Measurements from ENCODE around the gene MYF6.

The MYF6 gene

DNA sequence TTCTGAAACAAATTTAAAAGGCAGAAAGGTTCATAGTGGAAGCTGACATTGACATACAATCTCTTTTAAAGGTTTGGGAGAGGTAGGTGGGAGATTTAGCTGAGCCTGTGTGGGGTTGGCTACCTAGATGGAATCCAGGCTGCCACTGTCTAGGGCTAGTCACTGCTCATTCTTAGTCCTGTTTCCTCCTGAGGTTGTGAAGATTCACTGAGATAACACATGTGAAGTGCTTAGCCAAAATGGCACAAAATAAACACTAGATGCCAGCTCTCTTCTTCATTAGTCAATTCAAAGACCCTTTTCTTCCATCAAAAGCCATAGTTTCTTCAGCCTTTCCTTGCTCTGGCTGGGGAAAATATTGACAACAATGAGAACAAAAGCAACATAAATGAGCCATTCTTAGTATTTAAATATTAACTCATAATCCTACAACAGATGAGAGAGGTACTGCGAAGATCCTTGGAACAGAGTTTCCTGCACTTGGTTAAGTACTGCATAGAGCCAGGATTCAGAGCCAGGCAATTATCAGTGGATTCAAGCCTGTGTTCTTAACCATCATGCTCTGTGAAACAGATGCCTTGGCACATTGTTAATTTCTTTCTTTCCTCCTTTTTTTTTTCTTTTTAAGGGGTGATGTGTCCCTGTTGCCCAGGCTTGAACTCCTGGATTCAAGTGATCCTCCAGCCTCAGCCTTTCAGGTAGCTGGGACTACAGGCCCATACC lies 3.5 kb downstream of the MYF6 start:
- TF ChIP-seq, protein P1, sequence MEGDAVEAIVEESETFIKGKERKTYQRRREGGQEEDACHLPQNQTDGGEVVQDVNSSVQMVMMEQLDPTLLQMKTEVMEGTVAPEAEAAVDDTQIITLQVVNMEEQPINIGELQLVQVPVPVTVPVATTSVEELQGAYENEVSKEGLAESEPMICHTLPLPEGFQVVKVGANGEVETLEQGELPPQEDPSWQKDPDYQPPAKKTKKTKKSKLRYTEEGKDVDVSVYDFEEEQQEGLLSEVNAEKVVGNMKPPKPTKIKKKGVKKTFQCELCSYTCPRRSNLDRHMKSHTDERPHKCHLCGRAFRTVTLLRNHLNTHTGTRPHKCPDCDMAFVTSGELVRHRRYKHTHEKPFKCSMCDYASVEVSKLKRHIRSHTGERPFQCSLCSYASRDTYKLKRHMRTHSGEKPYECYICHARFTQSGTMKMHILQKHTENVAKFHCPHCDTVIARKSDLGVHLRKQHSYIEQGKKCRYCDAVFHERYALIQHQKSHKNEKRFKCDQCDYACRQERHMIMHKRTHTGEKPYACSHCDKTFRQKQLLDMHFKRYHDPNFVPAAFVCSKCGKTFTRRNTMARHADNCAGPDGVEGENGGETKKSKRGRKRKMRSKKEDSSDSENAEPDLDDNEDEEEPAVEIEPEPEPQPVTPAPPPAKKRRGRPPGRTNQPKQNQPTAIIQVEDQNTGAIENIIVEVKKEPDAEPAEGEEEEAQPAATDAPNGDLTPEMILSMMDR (IDR thresholded peaks at IDR 0.05; ENCODE audit: control insufficient read depth, insufficient read depth, low read depth, low read length, missing control alignments) = no peak
- DNase-seq (ENCODE audit: low read depth) = no peak
- no peak overlapping the region for H3K4me3 ChIP-seq (ENCODE audit: control insufficient read depth, low read depth, low read length)

DNA sequence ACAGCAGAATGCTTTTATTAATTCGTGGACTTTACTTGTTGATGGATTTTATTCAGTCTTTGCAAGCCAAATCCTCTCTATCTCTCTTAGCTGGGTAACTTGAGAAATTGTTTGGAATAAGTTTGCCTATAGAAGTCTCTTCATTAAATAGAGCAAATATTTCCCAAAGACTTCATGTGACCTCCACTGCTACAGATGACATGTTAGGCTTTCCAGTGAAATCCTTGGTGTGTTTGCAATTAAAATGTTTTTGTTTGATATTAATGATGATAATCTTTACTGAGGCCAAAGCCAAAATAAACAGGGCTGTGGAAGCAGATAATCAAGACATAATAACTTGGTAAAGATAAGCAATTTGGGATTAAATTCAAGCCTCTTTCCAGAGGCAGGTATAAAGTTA lies 4.4 kb downstream of the MYF6 start:
- H3K4me3 ChIP-seq (ENCODE audit: control insufficient read depth, low read depth, low read length) = no peak overlapping the region
- DNase-seq (ENCODE audit: low read depth) = no peak
- TF ChIP-seq, protein P1 (IDR thresholded peaks at IDR 0.05; ENCODE audit: control insufficient read depth, insufficient read depth, low read depth, low read length, missing control alignments) = no peak

DNA sequence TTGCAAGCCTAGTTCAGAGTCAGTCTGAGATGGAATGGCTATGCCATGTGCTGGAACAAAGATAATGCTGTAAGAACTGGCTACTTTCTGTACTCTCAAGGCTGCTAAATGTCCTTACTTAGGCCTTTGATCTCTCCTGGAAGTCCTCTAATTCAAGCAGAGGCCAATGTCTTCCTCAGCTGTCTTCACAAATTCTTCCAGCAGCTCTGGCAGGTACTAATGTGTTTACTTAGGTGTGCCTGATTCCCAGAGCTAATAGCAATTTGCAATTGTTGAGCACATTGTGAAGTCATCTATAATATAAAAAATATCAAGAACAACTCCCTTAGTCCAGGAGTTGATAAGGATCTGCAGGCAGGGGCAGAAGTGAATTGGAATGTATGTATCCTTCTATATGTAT lies 5.4 kb downstream of the MYF6 start:
- DNase-seq (ENCODE audit: low read depth) = no peak
- no peak overlapping the region for H3K4me3 ChIP-seq (ENCODE audit: control insufficient read depth, low read depth, low read length)
- TF ChIP-seq, protein P1 (IDR thresholded peaks at IDR 0.05; ENCODE audit: control insufficient read depth, insufficient read depth, low read depth, low read length, missing control alignments) = no peak

DNA sequence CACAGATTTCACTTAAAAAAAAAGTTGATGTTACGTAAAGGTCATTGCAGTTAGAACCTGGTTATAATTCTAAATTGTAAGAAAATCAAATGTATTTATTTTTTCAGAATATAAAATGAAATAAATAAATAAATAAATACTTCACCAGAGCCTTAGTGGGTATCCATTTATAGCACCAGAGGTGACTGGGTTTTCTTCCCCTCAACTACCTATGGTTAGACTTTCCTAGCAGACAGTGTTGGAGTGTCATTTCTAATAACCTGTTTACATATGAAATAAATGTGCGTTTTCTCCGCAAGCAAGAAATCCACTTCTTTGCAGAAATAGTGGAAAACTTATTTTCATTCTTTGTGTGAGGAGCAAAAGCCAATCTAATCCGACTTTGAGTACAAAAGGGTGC lies 6.0 kb downstream of the MYF6 start:
- TF ChIP-seq, protein P1 (IDR thresholded peaks at IDR 0.05; ENCODE audit: control insufficient read depth, insufficient read depth, low read depth, low read length, missing control alignments) = no peak
- DNase-seq (ENCODE audit: low read depth) = no peak
- no peak overlapping the region for H3K4me3 ChIP-seq (ENCODE audit: control insufficient read depth, low read depth, low read length)

DNA sequence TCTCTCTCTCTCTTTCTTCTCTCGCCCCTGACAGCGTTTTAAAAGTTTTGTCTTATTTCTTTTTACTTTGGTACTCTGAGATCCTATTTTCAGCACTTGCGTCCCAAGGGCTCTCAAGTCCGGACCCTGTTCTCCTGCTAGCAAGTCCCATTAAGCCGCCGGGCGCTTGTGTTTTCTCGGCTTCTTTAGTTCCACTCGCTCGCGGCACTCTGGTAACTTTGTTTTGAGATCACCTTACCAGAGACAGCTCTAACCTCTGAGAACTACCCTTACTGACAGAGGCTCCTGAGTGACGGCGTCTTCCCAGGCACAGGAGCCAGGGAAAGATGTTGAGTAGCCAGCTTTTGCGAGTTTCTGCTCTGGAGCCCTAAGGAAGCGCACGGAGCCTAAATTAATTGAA lies 6.6 kb downstream of the MYF6 start:
- TF ChIP-seq, protein P1 (IDR thresholded peaks at IDR 0.05; ENCODE audit: control insufficient read depth, insufficient read depth, low read depth, low read length, missing control alignments) = no peak
- peak overlapping the region; percentile 10 for H3K4me3 ChIP-seq (ENCODE audit: control insufficient read depth, low read depth, low read length)
- DNase-seq (ENCODE audit: low read depth) = no peak

DNA sequence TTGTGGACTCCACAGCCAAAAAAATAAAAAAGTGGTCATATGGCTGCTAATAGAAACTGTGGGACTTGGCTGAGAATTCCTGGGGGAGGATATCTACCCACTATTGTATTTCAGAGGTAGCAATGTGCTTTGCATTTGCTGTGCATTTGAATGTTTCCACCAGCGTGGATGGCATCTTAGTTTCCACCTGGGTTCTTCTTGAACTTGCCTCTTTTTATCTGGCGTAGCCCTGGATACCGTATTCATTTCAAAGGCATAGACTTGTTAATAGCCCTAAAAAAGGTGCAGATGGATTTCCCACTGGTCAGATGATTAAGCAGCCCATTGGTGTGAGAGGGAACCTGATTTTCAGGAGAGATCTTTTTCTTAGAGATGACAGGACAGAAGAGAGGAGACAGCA lies 7.4 kb downstream of the MYF6 start:
- no peak for DNase-seq (ENCODE audit: low read depth)
- TF ChIP-seq, protein P1 (IDR thresholded peaks at IDR 0.05; ENCODE audit: control insufficient read depth, insufficient read depth, low read depth, low read length, missing control alignments) = no peak
- H3K4me3 ChIP-seq (ENCODE audit: control insufficient read depth, low read depth, low read length) = no peak overlapping the region

All from AG09309 (cell line).